ENCODE data around the gene YWHAB.

Gene YWHAB

GRCh38 chr20:44885392-44886265 lies at the start of gene YWHAB:
TSS of gene YWHAB (plus strand) at chr20:44885705. CDS start at chr20:44901534, 15,829 bp downstream.
- peak within 1 kb of the TSS; percentile 98 for H3K4me3 ChIP-seq (ENCODE audit: low read depth, low read length)
- peak; percentile 17 for TF ChIP-seq CTCF (IDR thresholded peaks at IDR 0.05; ENCODE audit: low read depth, low read length, missing control alignments)
- DNase-seq (ENCODE audit: low read depth), result peak; percentile 84

- TF ChIP-seq CTCF (IDR thresholded peaks at IDR 0.05; ENCODE audit: low read depth, low read length, missing control alignments), result no peak
- no peak overlapping the region for H3K4me3 ChIP-seq (ENCODE audit: low read depth, low read length)
- DNase-seq (ENCODE audit: low read depth), result no peak
Measured at GRCh38 chr20:44836601-44837120, 48.8 kb upstream of the YWHAB start.

- DNase-seq (ENCODE audit: low read depth), result no peak
- TF ChIP-seq CTCF (IDR thresholded peaks at IDR 0.05; ENCODE audit: low read depth, low read length, missing control alignments), result no peak
- no peak overlapping the region for H3K4me3 ChIP-seq (ENCODE audit: low read depth, low read length)
Measured at GRCh38 chr20:44837946-44838345, 47.6 kb upstream of the YWHAB start.

- DNase-seq (ENCODE audit: low read depth), result no peak
- no peak for TF ChIP-seq CTCF (IDR thresholded peaks at IDR 0.05; ENCODE audit: low read depth, low read length, missing control alignments)
- H3K4me3 ChIP-seq (ENCODE audit: low read depth, low read length), result no peak overlapping the region
Measured at GRCh38 chr20:44838521-44838920, 47.0 kb upstream of the YWHAB start.

GRCh38 chr20:44839481-44839880 lies 46.0 kb upstream of the YWHAB start:
- no peak for DNase-seq (ENCODE audit: low read depth)
- TF ChIP-seq CTCF (IDR thresholded peaks at IDR 0.05; ENCODE audit: low read depth, low read length, missing control alignments), result no peak
- no peak overlapping the region for H3K4me3 ChIP-seq (ENCODE audit: low read depth, low read length)

- no peak for TF ChIP-seq CTCF (IDR thresholded peaks at IDR 0.05; ENCODE audit: low read depth, low read length, missing control alignments)
- no peak overlapping the region for H3K4me3 ChIP-seq (ENCODE audit: low read depth, low read length)
- no peak for DNase-seq (ENCODE audit: low read depth)
Measured at GRCh38 chr20:44840826-44841225, 44.7 kb upstream of the YWHAB start.
